T follicular helper cell (primary cell): ENCODE measurements around the gene MAST2.
"Not testable (repeated sequence)": the region's sequence is repeated elsewhere in the genome, so short reads cannot be mapped to it uniquely, and the experiment has no call there.

Experiments
- DNase-seq: peaks from one replicate; pipeline ENCODE4 v3.0.0-alpha.2; 2020; ENCODE audit warnings: low read depth

Gene MAST2

GRCh38 chr1:45894331-45894730 is 90.9 kb downstream of the MAST2 start:
- no peak for DNase-seq

- DNase-seq = no peak
Measured at GRCh38 chr1:45894921-45895320, 91.5 kb downstream of the MAST2 start.

GRCh38 chr1:45895406-45895805 is 92.0 kb downstream of the MAST2 start:
- no peak for DNase-seq

- no peak for DNase-seq
Measured at GRCh38 chr1:45906883-45907282, 103.5 kb downstream of the MAST2 start.

GRCh38 chr1:45908611-45909140 is 105.3 kb downstream of the MAST2 start:
- no peak for DNase-seq

- DNase-seq = no peak
Measured at GRCh38 chr1:45911634-45912033, 108.2 kb downstream of the MAST2 start.

GRCh38 chr1:45913183-45913683 is 109.8 kb downstream of the MAST2 start:
- no peak for DNase-seq

GRCh38 chr1:45913731-45914501 is 110.5 kb downstream of the MAST2 start:
- DNase-seq = no peak

GRCh38 chr1:45914836-45915235 is 111.4 kb downstream of the MAST2 start:
- no peak for DNase-seq

GRCh38 chr1:45922374-45922773 is 119.0 kb downstream of the MAST2 start:
- no peak for DNase-seq

GRCh38 chr1:45922813-45923212 is 119.4 kb downstream of the MAST2 start:
- no peak for DNase-seq

GRCh38 chr1:45923343-45923742 is 119.9 kb downstream of the MAST2 start:
- DNase-seq = no peak

- DNase-seq = no peak
Measured at GRCh38 chr1:45924736-45925135, 121.3 kb downstream of the MAST2 start.

GRCh38 chr1:45925728-45926287 is 122.4 kb downstream of the MAST2 start:
- no peak for DNase-seq

- no peak for DNase-seq
Measured at GRCh38 chr1:45926330-45926729, 122.9 kb downstream of the MAST2 start.

GRCh38 chr1:45927231-45927915 is 124.0 kb downstream of the MAST2 start:
- not testable (repeated sequence) for DNase-seq

GRCh38 chr1:45928486-45929205 is 125.2 kb downstream of the MAST2 start:
- no peak for DNase-seq

- DNase-seq = no peak
Measured at GRCh38 chr1:45929257-45929687, 125.9 kb downstream of the MAST2 start.

- DNase-seq = no peak
Measured at GRCh38 chr1:45930258-45931150, 127.1 kb downstream of the MAST2 start.

GRCh38 chr1:45932205-45932604 is 128.8 kb downstream of the MAST2 start:
- DNase-seq = not testable (repeated sequence)

- no peak for DNase-seq
Measured at GRCh38 chr1:45934947-45935346, 131.5 kb downstream of the MAST2 start.
